ENCODE results near the gene ESD.
"Not testable (repeated sequence)": the region's sequence is repeated elsewhere in the genome, so short reads cannot be mapped to it uniquely, and the experiment has no call there.

ESD gene, protein sequence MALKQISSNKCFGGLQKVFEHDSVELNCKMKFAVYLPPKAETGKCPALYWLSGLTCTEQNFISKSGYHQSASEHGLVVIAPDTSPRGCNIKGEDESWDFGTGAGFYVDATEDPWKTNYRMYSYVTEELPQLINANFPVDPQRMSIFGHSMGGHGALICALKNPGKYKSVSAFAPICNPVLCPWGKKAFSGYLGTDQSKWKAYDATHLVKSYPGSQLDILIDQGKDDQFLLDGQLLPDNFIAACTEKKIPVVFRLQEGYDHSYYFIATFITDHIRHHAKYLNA

GRCh38 chr13:46796515-46797474 is at the start of gene ESD:
ESD (minus strand) TSS chr13:46797161; CDS start chr13:46791413, 5,748 bp downstream.
- peak; percentile 95 for DNase-seq (ENCODE audit: low spot score)

GRCh38 chr13:46846726-46847125 is 49.8 kb upstream of the ESD start:
- DNase-seq (ENCODE audit: low spot score): no peak

- DNase-seq (ENCODE audit: low spot score): no peak
Measured at GRCh38 chr13:46845146-46845545, 48.2 kb upstream of the ESD start.

DNA sequence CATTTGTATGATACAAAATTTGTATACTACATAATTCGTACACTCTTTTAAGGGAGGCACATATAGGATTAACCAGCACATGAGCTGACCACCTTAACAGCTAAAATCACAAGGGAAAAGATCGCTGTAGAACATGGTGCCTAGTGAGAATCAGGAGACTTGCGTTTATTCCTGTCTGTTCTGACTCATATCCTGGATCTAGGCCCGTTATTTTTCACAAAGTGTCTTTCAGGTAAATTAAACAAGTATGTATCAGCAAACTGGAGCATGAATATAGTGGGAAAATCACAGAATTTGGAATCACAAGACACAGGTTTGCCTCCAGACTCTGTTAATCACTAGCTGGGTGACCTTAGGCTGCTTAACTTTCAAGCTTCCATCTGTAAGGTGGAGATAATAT is 47.5 kb upstream of the ESD start:
- DNase-seq (ENCODE audit: low spot score): no peak

GRCh38 chr13:46839399-46839798 is 42.4 kb upstream of the ESD start:
- DNase-seq (ENCODE audit: low spot score): no peak

DNA sequence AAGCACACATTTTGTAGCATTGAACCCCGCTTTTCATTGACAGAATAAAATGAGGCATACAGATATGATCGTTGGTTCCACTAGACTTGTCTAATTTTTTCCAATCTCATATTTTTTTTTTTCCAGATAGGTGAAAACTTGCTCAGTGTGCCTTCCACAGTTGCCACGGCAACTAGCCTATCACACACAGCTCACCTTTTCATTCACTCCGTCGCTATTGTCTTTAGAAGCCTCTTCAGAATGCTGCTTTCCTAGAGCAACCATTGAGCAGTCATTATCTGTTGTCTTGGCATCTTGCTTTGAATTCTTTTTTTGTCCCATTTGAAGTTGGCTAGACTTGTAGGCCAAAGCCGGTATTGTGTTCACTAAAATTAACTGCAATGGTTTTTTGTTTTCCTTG is 37.7 kb upstream of the ESD start:
- DNase-seq (ENCODE audit: low spot score): no peak

DNA sequence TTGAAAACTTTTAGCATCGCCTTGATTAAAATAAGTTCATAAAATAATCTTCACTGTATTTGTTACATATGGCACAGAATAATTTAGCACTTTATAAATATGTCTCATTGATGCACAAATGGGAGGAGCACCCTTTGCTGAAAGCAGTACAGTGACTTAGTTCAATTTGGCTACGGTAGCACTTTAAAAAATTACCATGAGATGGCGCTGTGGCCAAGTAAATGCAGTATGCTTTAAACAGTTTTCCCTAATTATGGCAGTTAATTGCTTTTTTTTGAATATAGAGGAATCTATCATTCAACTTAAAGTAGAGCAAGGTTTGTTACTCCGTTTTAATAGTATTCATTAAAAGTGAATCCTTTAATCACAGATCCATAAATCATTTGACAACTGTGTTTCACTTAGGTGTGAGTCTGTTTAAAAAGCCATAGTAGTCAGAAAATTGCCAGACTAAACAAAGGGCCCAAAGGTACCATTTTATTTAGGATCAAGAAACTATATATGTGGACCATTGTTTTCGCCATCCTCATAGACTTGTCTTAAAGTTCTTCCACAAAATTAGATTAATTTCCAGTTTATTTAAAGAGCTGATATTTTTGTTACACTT is 34.7 kb upstream of the ESD start:
- peak; percentile 48 for DNase-seq (ENCODE audit: low spot score)

DNA sequence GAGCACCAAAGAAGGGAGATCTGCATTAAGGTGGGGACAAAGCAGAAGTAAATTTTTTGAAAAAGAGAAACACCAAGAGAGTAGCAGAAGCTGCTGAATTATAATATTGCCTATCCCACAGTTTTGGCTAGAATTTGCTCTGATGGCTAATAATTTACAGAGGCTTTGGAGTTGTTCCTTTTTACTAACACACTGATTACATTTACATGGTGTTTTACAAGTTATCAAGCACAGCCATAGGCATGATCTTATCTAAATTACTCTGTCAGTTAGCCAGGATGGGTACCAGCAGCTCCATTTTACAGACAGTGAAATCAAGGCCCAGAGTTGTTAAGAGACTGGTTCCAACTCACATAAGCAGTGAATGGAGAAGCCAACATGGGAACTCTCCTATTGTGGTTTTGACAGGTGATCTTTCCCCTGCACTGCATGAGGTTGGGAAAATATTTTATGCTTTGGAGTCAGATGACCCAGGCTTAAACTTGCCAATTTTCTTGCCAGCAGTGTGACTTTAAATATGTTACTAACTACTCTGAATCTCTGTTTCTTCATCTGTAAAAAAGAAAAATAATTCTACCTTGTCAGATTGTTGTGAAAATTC is 33.5 kb upstream of the ESD start:
- DNase-seq (ENCODE audit: low spot score): no peak

DNA sequence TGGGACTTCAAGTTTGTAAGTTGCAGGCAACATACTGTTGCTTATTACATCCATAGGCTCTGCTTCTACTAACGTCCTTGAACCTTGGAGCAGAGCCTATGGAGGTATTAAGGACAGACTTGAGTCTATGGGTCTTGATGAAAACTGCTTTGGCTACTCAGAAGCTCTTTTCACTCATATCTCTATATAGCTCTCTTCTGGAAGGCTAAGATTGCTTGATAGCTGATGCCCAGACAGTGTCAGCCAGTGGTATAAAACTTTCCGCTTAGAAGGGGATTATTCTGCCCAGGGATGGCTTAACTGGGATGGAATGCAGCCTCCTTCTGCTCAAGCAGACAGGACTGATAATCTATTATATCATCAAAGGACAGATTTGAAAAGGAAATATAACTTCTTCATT is 25.6 kb upstream of the ESD start:
- DNase-seq (ENCODE audit: low spot score): no peak

GRCh38 chr13:46817838-46818476 is 21.0 kb upstream of the ESD start:
- no peak for DNase-seq (ENCODE audit: low spot score)

GRCh38 chr13:46817095-46817494 is 20.1 kb upstream of the ESD start:
- no peak for DNase-seq (ENCODE audit: low spot score)

DNA sequence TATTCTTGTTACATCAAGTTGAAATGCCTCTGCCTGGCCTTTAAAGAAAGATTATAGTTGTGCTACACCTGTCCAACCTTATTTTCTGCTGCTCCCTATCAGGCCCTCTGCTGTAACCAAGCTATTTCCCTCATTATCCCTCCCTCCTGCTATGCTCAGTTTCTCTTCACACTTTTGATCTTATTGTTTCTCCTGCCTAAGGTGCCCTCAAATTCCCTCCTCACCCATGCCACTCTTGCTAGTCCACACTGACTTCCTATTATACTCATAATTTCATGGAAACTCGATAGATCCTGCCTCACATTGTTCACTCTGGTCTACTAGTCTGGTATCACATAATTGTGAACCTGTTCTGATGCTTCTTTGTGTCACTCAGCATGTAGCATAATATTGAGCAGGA is 19.4 kb upstream of the ESD start:
- DNase-seq (ENCODE audit: low spot score): no peak

DNA sequence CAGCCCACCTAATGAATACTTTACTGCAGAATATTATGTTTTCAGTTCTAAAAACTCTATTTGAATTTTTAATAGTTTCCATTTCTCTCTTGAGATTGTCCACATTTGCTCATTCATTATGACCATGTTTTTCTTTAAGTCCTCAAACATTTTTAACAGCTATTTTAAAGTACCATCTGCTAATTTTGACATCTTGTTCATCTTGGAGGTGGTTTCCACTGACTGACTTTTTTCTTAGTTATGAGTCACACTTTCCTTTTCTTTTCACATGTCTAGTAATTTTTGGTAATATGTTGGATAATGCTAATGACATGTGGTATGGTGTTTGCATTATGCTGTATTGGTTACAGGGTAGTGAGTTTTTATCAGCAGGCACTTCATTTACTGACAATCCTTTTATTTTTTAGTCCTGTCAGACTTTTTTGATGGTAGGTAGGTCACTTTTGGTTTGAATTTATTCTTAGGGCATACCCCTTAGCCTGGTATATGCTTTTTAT is 15.4 kb upstream of the ESD start:
- no peak for DNase-seq (ENCODE audit: low spot score)

- DNase-seq (ENCODE audit: low spot score): no peak
Measured at GRCh38 chr13:46810440-46810839, 13.5 kb upstream of the ESD start.

DNA sequence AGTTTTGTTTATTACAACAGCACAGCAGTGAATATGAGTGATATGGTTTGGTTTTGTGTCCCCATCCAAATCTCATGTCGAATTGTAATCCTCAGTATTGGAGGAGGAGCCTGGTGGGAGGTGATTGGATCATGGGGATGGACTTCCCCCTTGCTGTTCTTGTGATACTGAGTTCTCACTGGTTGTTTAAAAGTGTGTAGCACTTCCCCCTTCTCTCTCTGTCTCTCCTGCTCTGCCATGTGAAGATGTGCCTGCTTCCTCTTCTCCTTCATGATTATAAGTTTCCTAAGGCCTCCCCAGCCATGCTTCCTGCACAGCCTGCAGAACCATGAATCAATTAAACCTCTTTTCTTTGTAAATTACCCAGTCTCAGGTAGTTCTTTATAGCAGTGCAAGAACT is 8.0 kb upstream of the ESD start:
- DNase-seq (ENCODE audit: low spot score): not testable (repeated sequence)

DNA sequence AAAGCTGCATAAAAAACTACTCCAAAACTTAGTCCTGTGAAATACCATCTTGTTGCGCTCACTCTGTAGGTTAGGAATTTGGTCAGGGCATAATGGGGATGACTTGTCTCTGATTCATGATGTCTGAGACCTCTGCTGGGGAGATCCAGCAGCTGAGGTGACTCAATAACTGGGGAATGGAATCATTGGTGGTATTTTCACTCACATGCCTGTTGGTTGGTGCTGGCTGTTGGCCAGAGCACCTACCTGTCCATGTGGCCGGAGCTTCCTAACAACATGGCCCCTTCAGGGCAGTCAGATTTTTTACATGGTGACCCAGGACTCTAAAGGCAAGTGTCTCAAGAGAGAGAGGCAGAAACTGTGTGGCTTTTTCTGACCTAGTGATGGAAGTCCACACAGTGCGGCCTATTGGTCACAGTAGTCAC is 7.4 kb upstream of the ESD start:
- DNase-seq (ENCODE audit: low spot score): no peak

DNA sequence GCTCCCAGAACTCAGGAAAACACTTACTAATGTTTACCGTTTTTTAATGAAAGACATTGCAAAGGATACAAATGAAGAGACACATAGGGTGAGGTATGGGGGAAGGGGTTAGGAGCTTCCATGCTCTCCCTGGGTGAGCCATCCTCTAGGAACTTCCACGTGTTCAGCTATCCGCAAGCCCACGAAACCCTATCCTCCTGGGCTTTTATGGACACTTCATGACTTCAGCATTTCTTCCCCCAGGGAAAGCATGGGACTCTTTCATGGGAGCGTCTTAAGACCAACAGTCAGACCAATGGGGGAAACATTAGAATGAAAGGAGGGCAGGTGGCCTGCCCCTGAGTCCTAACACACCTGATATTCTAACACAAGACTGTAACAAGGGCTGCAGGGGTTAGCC is 6.6 kb upstream of the ESD start:
- no peak for DNase-seq (ENCODE audit: low spot score)

- DNase-seq (ENCODE audit: low spot score): no peak
Measured at GRCh38 chr13:46801858-46802257, 4.9 kb upstream of the ESD start.

GRCh38 chr13:46799139-46799538 is 2.2 kb upstream of the ESD start:
- no peak for DNase-seq (ENCODE audit: low spot score)

DNA sequence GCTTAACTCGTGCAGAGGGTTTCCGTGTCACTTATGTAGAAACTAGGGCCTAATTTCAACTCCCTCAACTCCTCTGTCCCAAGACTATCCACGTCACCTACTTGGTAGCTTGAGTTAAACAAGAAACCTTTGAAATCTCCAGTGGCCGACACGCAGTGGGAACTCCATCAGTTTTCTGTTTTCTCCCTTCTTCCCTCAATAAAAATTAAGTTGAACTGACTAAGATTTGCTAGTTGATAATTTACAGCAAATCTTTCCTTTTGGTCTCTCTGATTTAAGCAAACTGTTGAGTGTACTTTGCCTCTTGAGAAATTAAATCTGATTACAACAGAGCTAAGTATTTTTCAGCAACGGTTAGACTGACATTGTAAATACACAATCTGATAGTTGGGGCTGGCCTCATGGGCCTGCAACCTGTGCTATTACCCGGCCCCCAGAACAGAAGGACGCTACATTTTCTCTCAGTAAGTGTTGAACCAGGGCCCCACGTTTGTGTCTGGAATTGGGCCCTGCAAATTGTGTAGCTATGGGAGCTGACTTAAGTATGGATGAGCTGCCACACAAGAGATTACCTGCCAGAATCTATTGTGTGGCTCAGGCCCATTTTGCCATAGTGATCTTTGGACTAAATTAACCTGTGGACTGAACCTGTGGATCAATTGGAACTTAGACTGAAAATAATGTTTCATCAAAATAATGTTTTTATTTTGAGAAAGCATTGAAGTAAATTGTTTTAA is 708 bp upstream of the ESD start:
- no peak for DNase-seq (ENCODE audit: low spot score)

DNA sequence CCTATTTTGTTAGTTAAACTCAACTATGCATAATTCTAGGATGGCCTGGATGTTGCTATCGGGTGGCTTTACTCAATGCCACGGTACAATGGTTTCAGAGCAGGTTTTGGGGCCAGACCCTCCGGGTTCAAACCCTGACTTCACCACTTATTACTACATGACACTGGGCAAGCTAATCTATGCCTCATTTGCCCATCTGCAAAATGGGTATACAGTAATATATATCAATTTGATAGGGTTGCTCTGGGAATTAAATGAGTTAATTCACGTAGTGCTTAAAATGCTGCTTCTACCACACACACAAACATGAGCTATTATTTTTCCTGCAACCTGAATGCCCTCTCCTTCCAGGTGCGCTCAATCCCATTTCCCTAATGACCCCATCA is 839 bp downstream of the ESD start:
- no peak for DNase-seq (ENCODE audit: low spot score)
